Upper lobe of left lung (tissue), 4 donors: ENCODE data around the gene SPTLC3.

Experiments
- POLR2A ChIP-seq, 4 donors: fragments of 450-650 bp; IDR thresholded peaks; one replicate each; pipeline ENCODE4 v1.5.1; 2016 to 2017; ENCODE audit warnings: antibody characterized with exemption in 4 of 4, mild to moderate bottlenecking in 2 of 4
- POLR2AphosphoS5 ChIP-seq, 2 donors: sonication (generic); formaldehyde crosslinking; IDR thresholded peaks; one replicate each; pipeline ENCODE4 v1.5.1; 2017; ENCODE audit warnings: antibody characterized with exemption in 2 of 2
- TF ChIP-seq, protein P1 (sequence below), 6 experiments: fragments of 450-650 bp in 4 of 6; fragments of 200-600 bp in 2 of 6; sonication (generic) in 2 of 6; IDR thresholded peaks; one replicate each; pipeline ENCODE4 v1.5.1; 2016 to 2019; ENCODE audit warnings: antibody characterized with exemption in 6 of 6

DNA sequence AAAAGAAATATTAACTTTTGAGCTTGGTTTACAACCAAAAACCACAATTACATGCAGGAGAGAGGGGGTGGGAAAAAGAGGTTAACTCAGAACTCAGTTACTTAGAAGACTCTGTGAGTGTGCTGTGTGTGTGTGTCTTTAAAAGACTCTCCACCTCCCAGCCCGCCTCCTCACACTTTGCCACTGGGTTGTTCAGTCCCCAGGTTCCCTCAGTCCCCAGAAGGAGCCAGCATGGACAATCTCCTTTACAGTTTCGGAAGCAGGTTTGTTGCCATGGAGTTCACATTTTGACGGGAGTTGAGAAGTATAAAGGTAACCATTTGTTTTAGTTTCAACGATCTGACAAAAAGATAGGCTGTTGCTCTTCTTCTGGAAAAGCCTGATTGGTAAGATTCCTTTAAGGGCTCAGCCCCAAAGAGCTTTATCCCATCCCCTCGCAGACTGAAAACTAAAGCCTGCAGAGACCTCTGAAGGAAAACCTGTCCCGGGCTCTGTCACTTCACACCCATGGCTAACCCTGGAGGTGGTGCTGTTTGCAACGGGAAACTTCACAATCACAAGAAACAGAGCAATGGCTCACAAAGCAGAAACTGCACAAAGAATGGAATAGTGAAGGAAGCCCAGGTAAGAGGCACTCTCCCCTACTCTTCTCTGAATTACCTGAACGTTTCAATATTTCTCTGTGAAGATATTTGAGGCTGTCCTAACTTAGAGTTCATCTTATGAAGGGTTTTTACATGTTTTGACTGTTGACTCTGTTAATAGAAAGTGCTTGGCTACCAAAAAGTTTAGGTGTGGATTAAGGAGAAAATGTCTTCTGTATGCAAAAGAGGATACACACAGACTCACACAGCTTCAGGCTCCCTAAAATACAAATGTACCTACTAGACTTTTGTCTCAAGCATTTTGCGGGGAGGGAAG, at the start of gene SPTLC3:
- TF ChIP-seq, protein P1, sequence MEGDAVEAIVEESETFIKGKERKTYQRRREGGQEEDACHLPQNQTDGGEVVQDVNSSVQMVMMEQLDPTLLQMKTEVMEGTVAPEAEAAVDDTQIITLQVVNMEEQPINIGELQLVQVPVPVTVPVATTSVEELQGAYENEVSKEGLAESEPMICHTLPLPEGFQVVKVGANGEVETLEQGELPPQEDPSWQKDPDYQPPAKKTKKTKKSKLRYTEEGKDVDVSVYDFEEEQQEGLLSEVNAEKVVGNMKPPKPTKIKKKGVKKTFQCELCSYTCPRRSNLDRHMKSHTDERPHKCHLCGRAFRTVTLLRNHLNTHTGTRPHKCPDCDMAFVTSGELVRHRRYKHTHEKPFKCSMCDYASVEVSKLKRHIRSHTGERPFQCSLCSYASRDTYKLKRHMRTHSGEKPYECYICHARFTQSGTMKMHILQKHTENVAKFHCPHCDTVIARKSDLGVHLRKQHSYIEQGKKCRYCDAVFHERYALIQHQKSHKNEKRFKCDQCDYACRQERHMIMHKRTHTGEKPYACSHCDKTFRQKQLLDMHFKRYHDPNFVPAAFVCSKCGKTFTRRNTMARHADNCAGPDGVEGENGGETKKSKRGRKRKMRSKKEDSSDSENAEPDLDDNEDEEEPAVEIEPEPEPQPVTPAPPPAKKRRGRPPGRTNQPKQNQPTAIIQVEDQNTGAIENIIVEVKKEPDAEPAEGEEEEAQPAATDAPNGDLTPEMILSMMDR (IDR thresholded peaks at IDR 0.05): no peak
- peak in 1 of 4 donors; percentile 59 for TF ChIP-seq POLR2A (IDR thresholded peaks at IDR 0.05)
- TF ChIP-seq POLR2AphosphoS5 (IDR thresholded peaks at IDR 0.05): peak in 1 of 2 donors; percentile 43
